GM19397 (cell line): ENCODE measurements around the gene HERC2.

Source experiments
- ATAC-seq: cut with Tn5 transposase; IDR thresholded peaks from one replicate; pipeline ENCODE4 v1.9.1; 2021; ENCODE audit warnings: mild to moderate bottlenecking, moderate library complexity; ENCODE audit not compliant: unreplicated experiment

Gene HERC2

GRCh38 chr15:28079313-28079969 lies 242.5 kb downstream of the HERC2 start:
- ATAC-seq: no peak

- ATAC-seq: no peak
These were observed 243.7 kb downstream of the HERC2 start for GRCh38 chr15:28078191-28078719.

DNA sequence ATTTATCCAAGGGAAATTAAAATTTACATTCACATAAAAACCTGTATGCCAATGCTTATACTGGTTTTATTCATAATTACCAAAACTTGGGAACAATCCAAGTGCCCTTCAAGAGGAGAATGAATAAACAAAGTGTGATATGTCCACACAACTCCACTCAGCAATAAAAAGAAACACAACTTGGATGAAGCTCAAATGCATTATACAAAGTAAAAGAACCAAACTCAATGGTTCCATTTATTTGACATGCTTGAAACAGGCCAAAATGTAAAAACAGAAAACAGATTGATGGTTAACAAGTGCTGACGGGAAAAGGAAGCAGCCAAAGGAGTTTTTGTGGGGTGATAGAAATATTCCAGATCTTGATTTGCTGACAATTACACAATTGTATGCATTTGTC lies 246.4 kb downstream of the HERC2 start:
- no peak for ATAC-seq

DNA sequence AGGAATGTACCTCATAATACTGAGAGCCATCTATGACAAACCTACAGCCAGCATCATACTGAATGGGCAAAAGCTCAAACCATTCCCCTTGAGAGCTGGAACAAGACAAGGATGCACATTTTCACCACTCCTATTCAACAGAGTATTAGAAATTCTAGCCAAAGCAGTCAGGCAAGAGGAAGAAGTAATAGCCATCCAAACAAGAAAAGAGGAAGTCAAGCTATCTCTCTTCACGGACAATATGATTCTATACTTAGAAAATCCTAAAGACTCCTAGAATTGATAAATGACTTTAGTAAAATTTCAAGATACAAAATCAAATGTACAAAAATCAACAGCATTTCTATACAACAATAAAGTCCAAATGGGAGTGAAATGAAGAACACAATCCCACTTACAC lies 253.0 kb downstream of the HERC2 start:
- ATAC-seq: no peak

GRCh38 chr15:28066231-28066630 lies 255.7 kb downstream of the HERC2 start:
- no peak for ATAC-seq
